RWPE2 (cell line): ENCODE results near the gene SOS1.

Source experiments
- ATAC-seq: fragments of 200-7000 bp; cut with Tn5 transposase; 3 replicates; pipeline ENCODE4 v1.9.1; 2021; ENCODE audit warnings: low read depth
- DNase-seq: peaks from one replicate; pipeline ENCODE4 v3.0.0-alpha.2; 2020; ENCODE audit warnings: low spot score
- H3K27ac ChIP-seq: fragments of 450-650 bp; 2 replicates; pipeline ENCODE4 v1.5.1; 2017; ENCODE audit warnings: mild to moderate bottlenecking; ENCODE audit not compliant: poor library complexity, severe bottlenecking
- H3K27me3 ChIP-seq: fragments of 250-450 bp; sonication (Bioruptor Pico); 2 replicates; pipeline ENCODE4 v1.5.1; 2021; ENCODE audit warnings: mild to moderate bottlenecking, moderate library complexity; ENCODE audit not compliant: insufficient read depth, poor library complexity, severe bottlenecking
- H3K36me3 ChIP-seq: fragments of 250-450 bp; sonication (Bioruptor Pico); 2 replicates; pipeline ENCODE4 v1.5.1; 2020; ENCODE audit warnings: low read depth, mild to moderate bottlenecking, moderate library complexity
- H3K4me1 ChIP-seq: fragments of 250-450 bp; sonication (Bioruptor Pico); 2 replicates; pipeline ENCODE4 v1.5.1; 2021; ENCODE audit warnings: mild to moderate bottlenecking, moderate library complexity; ENCODE audit not compliant: insufficient read depth, poor library complexity, severe bottlenecking
- H3K4me3 ChIP-seq: fragments of 250-450 bp; sonication (Bioruptor Pico); 2 replicates; pipeline ENCODE4 v1.5.1; 2021; ENCODE audit warnings: mild to moderate bottlenecking, moderate library complexity; ENCODE audit not compliant: severe bottlenecking
- H3K9me3 ChIP-seq: fragments of 250-450 bp; sonication (Bioruptor Pico); 2 replicates; pipeline ENCODE4 v1.5.1; 2021; ENCODE audit warnings: mild to moderate bottlenecking, moderate library complexity; ENCODE audit not compliant: severe bottlenecking
- TF ChIP-seq, protein P1 (sequence below): fragments of 450-650 bp; IDR thresholded peaks from one replicate; pipeline ENCODE4 v1.5.1; 2017; ENCODE audit warnings: mild to moderate bottlenecking, moderate library complexity; ENCODE audit not compliant: poor library complexity, severe bottlenecking

The SOS1 gene

DNA sequence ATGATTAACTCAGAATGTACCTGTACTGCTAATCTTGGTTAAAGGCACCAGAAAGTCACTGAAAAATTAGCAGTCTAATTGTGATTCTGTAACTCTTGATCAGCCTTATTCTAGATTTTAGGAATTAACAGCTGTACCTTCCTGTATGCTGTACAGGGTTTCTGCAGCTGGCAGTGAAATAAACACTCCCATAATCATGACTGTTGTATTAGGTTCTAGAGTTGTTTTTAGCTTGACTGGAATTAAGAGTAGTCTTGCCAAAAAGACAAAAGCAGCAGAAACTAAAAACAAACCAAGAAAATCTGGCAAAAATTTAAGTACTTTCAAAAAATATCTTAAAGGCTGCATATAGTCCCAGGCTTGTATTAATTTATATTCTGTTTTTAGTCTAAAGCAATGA, 103.5 kb downstream of the SOS1 start:
- DNase-seq: no peak

DNA sequence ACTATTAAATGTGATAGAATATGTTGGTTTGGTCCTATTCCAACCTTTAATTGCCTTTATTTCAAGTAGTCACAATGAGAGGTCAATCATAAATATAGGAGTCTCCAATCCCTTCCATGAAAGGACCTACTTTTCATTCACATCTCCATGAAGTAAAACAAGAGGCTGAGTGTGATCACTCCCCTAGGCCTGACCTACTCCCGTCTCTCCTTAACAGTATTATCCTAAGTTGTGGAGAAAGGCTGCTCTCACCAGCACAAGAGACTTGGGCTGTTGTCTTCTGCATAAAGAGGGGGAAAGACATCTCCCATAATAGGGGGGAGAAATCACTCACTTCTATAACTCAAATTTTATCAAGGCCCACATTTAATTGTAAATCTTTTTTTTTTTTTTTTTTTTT, 105.4 kb downstream of the SOS1 start:
- H3K27me3 ChIP-seq: no peaks in the 10 kb centered on the region
- H3K4me3 ChIP-seq: no peak overlapping the region
- H3K4me1 ChIP-seq: no peaks in the 10 kb centered on the region
- DNase-seq (no peak), ATAC-seq (no peak)
- TF ChIP-seq, protein P1, sequence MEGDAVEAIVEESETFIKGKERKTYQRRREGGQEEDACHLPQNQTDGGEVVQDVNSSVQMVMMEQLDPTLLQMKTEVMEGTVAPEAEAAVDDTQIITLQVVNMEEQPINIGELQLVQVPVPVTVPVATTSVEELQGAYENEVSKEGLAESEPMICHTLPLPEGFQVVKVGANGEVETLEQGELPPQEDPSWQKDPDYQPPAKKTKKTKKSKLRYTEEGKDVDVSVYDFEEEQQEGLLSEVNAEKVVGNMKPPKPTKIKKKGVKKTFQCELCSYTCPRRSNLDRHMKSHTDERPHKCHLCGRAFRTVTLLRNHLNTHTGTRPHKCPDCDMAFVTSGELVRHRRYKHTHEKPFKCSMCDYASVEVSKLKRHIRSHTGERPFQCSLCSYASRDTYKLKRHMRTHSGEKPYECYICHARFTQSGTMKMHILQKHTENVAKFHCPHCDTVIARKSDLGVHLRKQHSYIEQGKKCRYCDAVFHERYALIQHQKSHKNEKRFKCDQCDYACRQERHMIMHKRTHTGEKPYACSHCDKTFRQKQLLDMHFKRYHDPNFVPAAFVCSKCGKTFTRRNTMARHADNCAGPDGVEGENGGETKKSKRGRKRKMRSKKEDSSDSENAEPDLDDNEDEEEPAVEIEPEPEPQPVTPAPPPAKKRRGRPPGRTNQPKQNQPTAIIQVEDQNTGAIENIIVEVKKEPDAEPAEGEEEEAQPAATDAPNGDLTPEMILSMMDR: no peak
- H3K9me3 ChIP-seq: peaks cover 3% of the 10 kb centered on the region
- no peak overlapping the region for H3K27ac ChIP-seq
- peaks cover 36% of the 10 kb centered on the region for H3K36me3 ChIP-seq

More for the DNA sequence above, 103.5 kb downstream of the SOS1 start:
- peaks cover 3% of the 10 kb centered on the region for H3K9me3 ChIP-seq
- peaks cover 43% of the 10 kb centered on the region for H3K36me3 ChIP-seq
- no peaks in the 10 kb centered on the region for H3K27me3 ChIP-seq
- H3K27ac ChIP-seq: no peak overlapping the region
- TF ChIP-seq, protein P1: no peak
- H3K4me1 ChIP-seq: no peaks in the 10 kb centered on the region
- no peak overlapping the region for H3K4me3 ChIP-seq
- no peak for ATAC-seq

DNA sequence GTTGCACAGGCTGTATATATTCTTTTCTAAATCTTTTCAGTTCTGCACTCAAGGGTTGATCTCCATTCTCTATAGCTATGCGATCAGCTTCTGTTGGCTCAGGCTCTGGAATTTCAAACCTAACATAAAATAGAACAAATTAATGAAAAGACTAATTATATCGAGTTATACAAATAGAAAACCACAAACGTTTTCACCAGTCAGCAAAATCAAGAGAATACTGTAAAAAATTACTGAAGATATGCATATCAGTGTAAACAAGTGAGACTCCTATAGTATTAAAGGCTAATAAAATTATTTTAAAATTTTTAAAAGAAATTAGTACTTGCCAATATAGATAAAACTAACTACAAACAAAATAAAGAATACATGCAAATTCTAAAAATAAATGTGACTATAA, 107.0 kb downstream of the SOS1 start:
- H3K4me1 ChIP-seq: no peaks in the 10 kb centered on the region
- no peaks in the 10 kb centered on the region for H3K27me3 ChIP-seq
- peaks cover 3% of the 10 kb centered on the region for H3K9me3 ChIP-seq
- no peak for ATAC-seq
- no peak overlapping the region for H3K27ac ChIP-seq
- H3K36me3 ChIP-seq: peaks cover 36% of the 10 kb centered on the region
- no peak overlapping the region for H3K4me3 ChIP-seq
- no peak for DNase-seq
- TF ChIP-seq, protein P1: no peak

DNA sequence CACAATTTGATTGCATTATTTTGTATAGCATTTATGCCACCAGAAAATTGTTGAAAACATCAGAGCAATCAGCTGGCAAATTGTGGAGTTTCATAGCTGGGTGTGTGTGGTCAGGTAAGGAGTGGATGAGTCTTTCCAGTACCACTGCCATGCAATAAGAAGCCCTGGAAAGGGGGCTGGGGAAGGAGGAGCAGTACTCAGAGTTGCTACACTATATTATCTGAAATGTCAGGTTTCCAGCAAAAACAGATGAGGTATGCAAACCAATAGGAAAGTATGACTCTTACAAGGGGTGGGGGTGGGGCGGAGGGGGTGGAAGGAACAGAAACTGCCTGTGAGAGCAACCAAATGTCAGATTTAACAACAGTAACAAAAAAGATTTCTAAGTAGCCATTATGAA, 112.2 kb downstream of the SOS1 start:
- TF ChIP-seq, protein P1: no peak
- no peak overlapping the region for H3K4me3 ChIP-seq
- no peaks in the 10 kb centered on the region for H3K27me3 ChIP-seq
- H3K27ac ChIP-seq: no peak overlapping the region
- H3K4me1 ChIP-seq: no peaks in the 10 kb centered on the region
- H3K36me3 ChIP-seq: peaks cover 54% of the 10 kb centered on the region
- no peaks in the 10 kb centered on the region for H3K9me3 ChIP-seq
- no peak for DNase-seq
- ATAC-seq: no peak

DNA sequence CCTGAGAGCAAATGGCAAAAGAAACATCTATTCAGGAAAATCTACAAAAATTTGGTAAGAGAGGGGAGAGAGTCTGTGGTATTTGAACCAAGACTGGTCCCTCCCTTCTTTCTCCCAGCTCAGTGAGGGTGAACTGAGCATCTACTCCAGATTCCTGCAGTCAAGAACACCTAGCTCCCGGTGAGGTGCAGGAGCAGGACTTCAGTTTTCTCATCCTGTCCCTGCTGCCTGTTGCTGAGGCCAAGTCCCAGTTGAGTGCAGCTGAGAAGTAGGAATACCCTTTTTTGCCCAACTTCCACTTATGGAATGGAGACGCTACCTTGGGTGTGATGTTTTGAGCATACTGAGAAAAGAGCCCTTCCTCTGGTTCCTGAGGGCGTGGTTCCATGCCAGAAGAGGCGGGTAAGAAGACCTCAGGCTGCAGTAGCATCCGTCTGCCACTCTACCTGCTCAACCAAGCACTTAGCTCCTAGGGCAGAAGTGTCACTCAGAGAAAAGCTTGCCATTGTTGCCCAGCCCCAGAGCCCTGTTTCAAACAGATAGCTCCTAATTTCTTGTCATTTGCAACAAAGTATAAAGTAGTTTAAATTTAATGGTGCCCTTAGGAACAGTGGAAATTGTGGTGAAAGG, 112.9 kb downstream of the SOS1 start:
- H3K27me3 ChIP-seq: no peaks in the 10 kb centered on the region
- H3K4me1 ChIP-seq: no peaks in the 10 kb centered on the region
- H3K36me3 ChIP-seq: peaks cover 47% of the 10 kb centered on the region
- DNase-seq: no peak
- ATAC-seq: no peak
- no peaks in the 10 kb centered on the region for H3K9me3 ChIP-seq
- H3K4me3 ChIP-seq: no peak overlapping the region
- no peak overlapping the region for H3K27ac ChIP-seq
- TF ChIP-seq, protein P1: no peak
